NCI-H146 treated with DMSO at 0.1 percent for 48 hours (cell line): ENCODE measurements around the gene KRT20.
"Not testable (repeated sequence)": the region's sequence is repeated elsewhere in the genome, so short reads cannot be mapped to it uniquely, and the experiment has no call there.

Experiments
- DNase-seq: peaks from one replicate; lab custom pipeline; 2025; ENCODE audit not compliant: unreplicated experiment; lab: John Stamatoyannopoulos, UW

Gene KRT20

GRCh38 chr17:40900809-40901356, 15.8 kb upstream of the KRT20 start:
- no peak for DNase-seq

GRCh38 chr17:40896916-40897455, 11.9 kb upstream of the KRT20 start:
- no peak for DNase-seq

GRCh38 chr17:40895106-40895730, 10.2 kb upstream of the KRT20 start:
- DNase-seq: no peak

- no peak for DNase-seq
Observed at GRCh38 chr17:40888196-40888720, 3.2 kb upstream of the KRT20 start.

- DNase-seq: no peak
Observed at GRCh38 chr17:40886090-40886489, 1.0 kb upstream of the KRT20 start.

DNA sequence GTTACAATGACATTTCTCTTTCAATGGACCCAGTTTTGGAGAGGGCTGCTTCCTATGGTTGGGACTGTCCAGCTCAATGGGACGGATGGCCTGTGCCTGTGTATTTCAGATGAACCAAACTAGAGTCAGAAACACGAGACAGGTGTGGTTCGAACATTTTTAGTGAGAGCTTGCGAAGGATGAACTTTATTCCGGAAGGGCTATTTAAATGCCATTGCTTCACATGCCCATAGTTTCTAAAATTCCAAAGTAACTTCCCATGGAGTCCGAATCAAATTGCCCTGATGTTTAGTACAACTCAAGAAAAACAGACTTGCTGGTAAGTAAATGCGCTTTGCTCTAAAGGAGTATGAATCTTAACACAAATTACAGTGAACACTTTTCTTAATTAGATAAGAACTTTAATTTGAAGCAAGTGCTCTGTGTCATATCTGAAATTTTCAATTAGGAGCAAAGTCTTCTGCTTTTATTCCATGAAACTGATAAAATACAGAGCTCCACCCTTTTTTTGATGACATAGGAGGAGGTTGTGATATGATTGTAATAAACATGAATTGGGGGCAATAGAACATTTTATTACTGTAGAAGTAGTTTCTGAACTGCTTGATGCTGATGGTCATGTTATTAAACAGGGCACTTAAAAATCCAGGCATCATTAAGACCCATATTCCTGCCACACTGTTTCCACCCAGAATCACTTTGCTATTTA, 1.3 kb downstream of the KRT20 start:
- DNase-seq: no peak

- no peak for DNase-seq
Observed at GRCh38 chr17:40883031-40883430, 2.0 kb downstream of the KRT20 start.

- no peak for DNase-seq
Observed at GRCh38 chr17:40879026-40879425, 6.0 kb downstream of the KRT20 start.

- DNase-seq: no peak
Observed at GRCh38 chr17:40878044-40878443, 7.0 kb downstream of the KRT20 start.

DNA sequence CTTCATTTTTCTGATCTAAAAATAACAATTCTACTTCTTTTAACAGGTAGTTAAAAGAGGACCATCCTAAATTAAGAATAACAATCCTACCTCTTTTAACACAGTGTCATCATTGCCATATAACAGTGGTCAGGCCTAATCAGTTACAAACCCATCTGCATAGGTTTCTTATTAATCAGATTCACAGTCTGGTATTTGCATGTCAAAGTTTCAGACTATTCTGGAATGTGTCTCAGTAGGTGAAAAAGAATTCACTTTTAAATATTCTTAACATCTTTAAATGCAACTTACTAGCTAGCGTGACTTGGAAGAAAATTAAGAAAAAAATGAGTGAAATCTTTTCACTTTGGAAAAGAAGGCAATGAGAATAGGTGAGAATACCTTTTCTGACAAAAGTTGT, 11.2 kb downstream of the KRT20 start:
- no peak for DNase-seq

DNA sequence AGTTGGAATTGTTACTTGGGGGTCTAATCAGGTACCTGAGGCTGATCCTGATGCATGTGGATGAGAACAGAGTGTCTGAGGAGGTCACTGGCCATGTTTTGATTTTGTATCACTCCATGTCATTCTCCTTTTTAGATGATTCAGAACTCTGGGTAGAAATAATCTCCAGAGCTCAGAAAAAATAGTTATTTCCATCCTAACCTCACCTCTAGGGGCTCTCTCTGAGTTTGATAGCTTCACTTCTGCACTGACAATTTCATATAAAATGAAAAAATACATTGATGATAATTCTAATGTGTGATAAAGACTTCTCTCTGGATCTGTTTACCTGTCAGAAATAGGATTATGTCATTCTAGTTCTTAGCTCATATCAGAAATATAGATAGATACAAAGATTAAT, 11.8 kb downstream of the KRT20 start:
- DNase-seq: no peak

DNA sequence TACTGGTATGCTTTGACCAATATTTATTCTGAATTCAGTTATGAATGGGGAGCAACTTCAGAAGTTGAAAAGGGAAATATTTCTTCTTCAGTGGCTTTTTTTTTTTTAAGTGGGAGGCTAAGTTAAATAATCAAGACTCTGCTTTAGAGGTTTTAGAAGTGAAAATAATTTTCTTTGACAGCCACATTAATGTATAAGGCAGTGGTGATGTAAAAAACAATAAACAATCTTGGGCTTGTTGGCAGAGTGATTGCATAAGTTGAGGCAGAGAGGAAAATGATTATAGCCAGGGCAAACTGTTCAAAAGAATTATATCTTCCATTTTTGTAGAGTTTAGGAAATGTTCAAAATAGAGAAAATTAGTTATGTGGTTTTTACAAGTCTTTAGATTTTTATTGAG, 12.6 kb downstream of the KRT20 start:
- DNase-seq: no peak

- DNase-seq: no peak
Observed at GRCh38 chr17:40871316-40871715, 13.7 kb downstream of the KRT20 start.

GRCh38 chr17:40870136-40870535, 14.9 kb downstream of the KRT20 start:
- no peak for DNase-seq

DNA sequence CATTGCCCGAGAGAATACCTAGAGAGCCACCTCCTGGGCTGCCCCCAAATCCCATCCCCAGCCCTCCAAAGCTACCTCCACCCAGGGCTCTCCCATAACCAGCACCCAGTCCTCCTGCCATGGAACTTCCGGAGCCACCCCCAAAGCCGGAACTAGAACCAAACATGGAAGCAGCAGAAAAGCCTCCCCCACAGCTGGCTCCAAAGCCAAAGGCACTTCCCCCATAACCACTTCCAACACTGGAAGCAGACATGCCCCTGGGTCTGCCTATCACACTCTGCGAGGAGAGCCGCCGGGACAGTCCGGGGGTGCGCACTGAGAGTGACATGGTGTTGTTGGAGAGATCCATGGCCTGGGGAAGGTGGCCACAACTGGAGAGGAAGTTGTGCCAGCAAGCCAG, 18.2 kb downstream of the KRT20 start, which contains the start of gene KRT12:
Gene KRT12, minus strand, starts transcription at position 386 of the 400 bp plus-strand sequence. Its CDS starts 37 bp downstream, at position 349.
- no peak for DNase-seq

DNA sequence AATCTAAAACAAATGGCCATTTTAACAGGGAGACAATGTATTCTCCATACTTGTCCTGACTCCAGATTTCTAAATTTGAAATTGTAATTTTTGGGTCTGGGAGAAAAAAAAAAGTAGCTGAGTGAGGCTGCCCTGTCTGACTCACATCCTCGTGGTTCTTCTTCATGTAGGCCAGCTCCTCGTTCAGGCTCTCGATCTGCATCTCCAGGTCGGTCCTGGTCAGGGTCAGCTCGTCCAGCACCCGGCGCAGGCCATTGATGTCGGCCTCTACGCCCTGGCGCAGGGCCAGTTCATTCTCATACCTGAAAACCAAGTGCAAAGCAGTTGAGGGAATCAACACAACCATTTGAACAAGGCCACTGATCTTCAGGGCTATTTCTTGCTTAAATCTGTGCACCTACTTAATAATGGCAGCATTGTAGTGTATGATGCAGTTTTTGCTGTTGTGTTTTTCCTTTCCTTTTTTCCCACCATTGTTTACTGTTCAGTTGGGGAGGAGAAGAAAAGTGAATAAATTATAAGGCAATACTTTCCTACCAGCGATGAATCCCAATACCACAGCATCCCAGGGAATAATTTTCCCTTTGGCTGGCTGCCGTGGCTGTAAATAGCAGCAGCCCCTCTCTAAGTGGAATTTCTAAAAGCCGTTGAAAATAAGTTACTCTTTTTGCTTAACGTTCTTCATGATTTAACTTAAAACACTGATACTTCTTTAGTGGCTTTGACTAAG, 20.2 kb downstream of the KRT20 start:
- no peak for DNase-seq

DNA sequence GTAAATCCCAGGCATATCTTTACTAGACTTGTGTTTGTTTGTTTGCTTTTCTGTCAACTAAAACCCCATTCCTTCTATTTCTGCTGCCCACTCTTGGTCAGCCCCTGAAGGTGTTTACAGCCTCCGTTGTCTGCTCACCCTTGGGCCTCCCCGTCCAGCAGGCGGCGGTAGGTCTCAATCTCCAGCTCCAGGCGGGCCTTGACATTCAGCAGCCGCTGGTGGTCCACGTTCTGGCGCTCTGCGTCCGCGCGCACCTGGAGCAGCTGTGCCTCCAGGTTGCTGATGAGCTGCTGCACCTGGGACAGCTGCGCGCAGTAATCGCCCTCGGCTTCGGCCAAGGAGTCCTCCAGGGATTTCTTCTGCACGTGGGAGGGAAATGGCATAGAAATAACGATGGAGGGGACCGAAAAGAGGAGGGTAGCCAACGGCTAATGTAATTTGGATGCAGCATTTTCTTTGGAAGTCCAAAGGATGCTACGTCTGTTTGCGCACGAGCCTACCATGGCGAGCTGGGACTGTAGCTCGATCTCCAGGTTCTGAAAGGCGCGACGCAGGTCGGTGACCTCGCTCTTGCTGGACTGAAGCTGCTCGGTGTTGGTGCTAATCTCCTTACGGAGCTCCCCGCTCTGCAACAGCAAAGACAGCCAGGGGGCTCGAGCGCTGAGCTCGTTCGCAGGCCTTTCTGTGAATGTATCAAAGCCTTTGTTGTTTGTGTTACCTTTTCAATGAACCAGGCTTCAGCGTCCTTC, 21.9 kb downstream of the KRT20 start:
- no peak for DNase-seq

GRCh38 chr17:40859536-40859935, 25.5 kb downstream of the KRT20 start:
- DNase-seq: no peak

- DNase-seq: not testable (repeated sequence)
Observed at GRCh38 chr17:40858667-40859066, 26.4 kb downstream of the KRT20 start.

GRCh38 chr17:40857535-40857934, 27.5 kb downstream of the KRT20 start:
- no peak for DNase-seq
